Dendritic cell treated with granulocyte-macrophage colony-stimulating factor and Interleukin-4, amounts not matched to agents 40 ng/mL and 50 ng/mL, for 4 days (primary cell): ENCODE data around the gene LMX1A.

Source experiments
- H3K27ac Mint-ChIP-seq: one replicate; pipeline ENCODE4 v1.8.0; 2022; ENCODE audit warnings: mild to moderate bottlenecking, mixed read lengths
- H3K27me3 Mint-ChIP-seq: one replicate; pipeline ENCODE4 v1.8.0; 2022; ENCODE audit warnings: mild to moderate bottlenecking, mixed read lengths
- H3K36me3 Mint-ChIP-seq: one replicate; pipeline ENCODE4 v1.8.0; 2022; ENCODE audit warnings: low read depth, mixed read lengths
- H3K4me1 Mint-ChIP-seq: one replicate; pipeline ENCODE4 v1.8.0; 2022; ENCODE audit warnings: low read depth, mixed read lengths
- H3K4me3 Mint-ChIP-seq: one replicate; pipeline ENCODE4 v1.8.0; 2022; ENCODE audit warnings: mild to moderate bottlenecking, moderate library complexity, mixed read lengths
- H3K9me3 Mint-ChIP-seq: one replicate; pipeline ENCODE4 v1.8.0; 2022; ENCODE audit warnings: mixed read lengths
- intact Hi-C: fragments of 100-400 bp; cut with micrococcal nuclease; formaldehyde crosslinking; loops from one replicate; pipeline ENCODE4 v1.15.0; 2022

Gene LMX1A

DNA sequence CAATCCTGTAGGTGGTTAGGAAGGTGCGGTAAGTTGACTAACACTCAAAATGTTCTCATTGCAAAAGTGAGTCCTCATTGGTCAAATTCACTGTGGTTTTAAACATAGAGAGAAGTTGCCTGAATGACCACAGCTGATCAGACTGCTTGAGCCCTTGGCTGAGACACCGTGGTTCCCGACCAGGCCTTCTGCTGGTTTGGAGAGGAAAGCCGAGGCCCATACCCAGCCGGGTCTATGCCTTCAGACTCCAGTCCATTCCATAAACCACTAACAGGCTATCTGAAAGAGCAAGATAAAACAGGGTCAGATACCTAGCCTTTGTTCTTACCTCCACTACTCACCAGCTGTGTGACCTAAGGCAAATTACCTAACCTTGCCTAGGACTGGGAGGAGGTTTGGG, 133.9 kb downstream of the LMX1A start:
- intact Hi-C loops, result no loop called here
- H3K4me3 Mint-ChIP-seq, result no peak overlapping the region
- peaks cover 7% of the 10 kb centered on the region for H3K27me3 Mint-ChIP-seq

DNA sequence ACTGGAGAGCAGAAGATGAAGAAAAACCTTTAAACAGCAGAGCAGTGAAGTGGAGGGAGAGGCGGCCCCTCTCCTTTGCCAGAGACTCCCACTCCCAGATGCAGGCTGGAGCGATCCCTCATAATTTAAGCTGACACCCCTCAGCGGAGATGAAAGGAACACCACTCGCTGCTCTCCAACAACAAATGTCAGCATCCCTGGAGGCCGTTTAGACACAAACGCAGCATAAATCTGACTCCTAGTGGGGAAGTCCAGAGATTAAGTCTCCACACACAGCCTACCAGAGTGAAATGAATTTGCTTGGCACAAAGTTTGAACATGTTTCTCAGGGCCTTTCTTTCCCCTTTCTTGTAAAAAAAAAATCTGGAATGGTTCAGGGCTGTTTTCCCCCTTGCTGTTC, 137.8 kb downstream of the LMX1A start:
- no peak overlapping the region for H3K4me3 Mint-ChIP-seq
- no peaks in the 10 kb centered on the region for H3K36me3 Mint-ChIP-seq
- intact Hi-C loops, result no loop called here
- no peaks in the 10 kb centered on the region for H3K9me3 Mint-ChIP-seq
- peaks cover 4% of the 10 kb centered on the region for H3K27me3 Mint-ChIP-seq
- no peaks in the 10 kb centered on the region for H3K4me1 Mint-ChIP-seq
- no peak overlapping the region for H3K27ac Mint-ChIP-seq

More for the DNA sequence above, 133.9 kb downstream of the LMX1A start:
- H3K36me3 Mint-ChIP-seq, result no peaks in the 10 kb centered on the region
- no peaks in the 10 kb centered on the region for H3K4me1 Mint-ChIP-seq
- no peak overlapping the region for H3K27ac Mint-ChIP-seq
- H3K9me3 Mint-ChIP-seq, result no peaks in the 10 kb centered on the region

DNA sequence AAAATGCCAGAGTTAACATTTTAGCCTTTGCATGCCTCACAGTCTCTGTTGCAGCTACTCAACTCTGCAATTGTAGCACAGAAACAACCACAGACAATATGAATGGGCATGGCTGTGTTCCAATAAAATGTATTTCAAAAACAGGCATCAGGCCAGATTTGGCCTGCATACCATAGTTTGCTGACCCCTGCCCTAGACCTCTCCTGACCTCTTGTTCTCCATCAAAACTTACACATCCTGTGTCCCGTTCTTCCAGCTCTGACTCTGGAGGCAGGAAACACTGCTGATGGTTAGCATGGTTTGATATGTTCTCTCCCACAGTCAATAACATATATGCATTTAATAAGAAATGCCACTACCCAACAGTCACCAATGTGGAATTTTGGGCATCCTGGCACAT, 138.6 kb downstream of the LMX1A start:
- no peaks in the 10 kb centered on the region for H3K9me3 Mint-ChIP-seq
- H3K4me1 Mint-ChIP-seq, result no peaks in the 10 kb centered on the region
- intact Hi-C loops, result no loop called here
- H3K27me3 Mint-ChIP-seq, result peaks cover 6% of the 10 kb centered on the region
- no peaks in the 10 kb centered on the region for H3K36me3 Mint-ChIP-seq
- no peak overlapping the region for H3K27ac Mint-ChIP-seq
- H3K4me3 Mint-ChIP-seq, result no peak overlapping the region

DNA sequence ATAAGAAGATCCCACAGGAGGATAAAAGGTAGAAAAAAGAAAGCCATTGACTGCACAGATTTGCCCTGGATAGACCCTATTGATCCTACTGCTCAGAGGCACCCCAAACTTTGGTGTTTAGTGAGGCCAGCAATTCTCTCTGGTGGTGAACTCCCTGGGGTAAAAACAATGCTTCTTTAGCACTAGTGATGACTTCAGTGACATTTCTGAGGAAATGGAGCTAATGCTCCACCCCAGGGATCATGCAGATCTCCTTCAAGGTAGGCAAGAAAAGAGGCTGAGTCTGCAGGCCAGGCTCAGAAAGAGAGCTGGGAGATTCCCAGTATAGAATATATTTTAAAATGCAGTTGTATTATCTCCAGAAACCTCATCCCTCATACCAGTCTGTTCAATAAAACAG, 140.3 kb downstream of the LMX1A start:
- no peaks in the 10 kb centered on the region for H3K36me3 Mint-ChIP-seq
- no peak overlapping the region for H3K4me3 Mint-ChIP-seq
- no peaks in the 10 kb centered on the region for H3K9me3 Mint-ChIP-seq
- peaks cover 6% of the 10 kb centered on the region for H3K27me3 Mint-ChIP-seq
- intact Hi-C loops, result no loop called here
- no peak overlapping the region for H3K27ac Mint-ChIP-seq
- no peaks in the 10 kb centered on the region for H3K4me1 Mint-ChIP-seq

DNA sequence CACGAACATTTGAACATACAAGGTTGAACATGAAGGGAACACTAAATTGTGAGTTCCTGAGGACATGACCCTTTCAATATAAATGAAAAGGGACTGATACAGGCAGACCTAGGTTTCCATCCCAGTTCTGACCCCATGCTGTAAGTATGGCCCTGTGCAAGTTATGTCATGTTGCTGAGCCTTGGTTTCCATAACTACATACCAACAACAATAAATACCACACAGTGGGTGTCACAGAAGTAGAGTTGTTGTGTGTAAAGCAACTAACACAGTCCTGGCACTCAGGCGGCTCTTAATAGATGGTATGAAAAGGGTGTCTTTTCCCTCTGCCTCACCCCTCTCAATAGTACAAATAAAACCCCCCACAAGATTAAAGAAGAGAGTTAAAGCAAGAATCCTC, 140.8 kb downstream of the LMX1A start:
- no peaks in the 10 kb centered on the region for H3K9me3 Mint-ChIP-seq
- no peaks in the 10 kb centered on the region for H3K4me1 Mint-ChIP-seq
- no peak overlapping the region for H3K4me3 Mint-ChIP-seq
- H3K36me3 Mint-ChIP-seq, result no peaks in the 10 kb centered on the region
- peaks cover 6% of the 10 kb centered on the region for H3K27me3 Mint-ChIP-seq
- intact Hi-C loops, result no loop called here
- H3K27ac Mint-ChIP-seq, result no peak overlapping the region

DNA sequence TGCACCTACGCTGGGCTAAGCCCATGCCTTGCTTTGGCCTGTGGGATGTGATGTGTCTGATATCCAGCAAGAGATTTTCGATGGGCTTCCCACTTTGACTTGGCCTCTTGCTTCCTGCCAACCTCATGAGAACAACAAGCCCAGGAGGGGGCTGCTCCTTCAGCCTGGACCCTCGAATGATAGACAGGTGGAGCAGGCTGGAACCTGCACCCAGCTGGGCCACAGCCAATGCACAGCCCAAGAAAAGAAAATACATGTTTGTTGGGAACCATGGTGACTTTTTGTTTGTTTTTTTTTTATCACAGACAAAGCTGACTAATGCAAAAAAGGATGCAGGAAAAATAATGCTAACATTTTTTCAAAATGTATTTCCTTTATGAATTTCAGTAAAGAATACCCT, 144.3 kb downstream of the LMX1A start:
- Mint-ChIP-seq H3K27ac (no peak overlapping the region), H3K27me3 (peaks cover 2% of the 10 kb centered on the region), H3K36me3 (no peaks in the 10 kb centered on the region), H3K4me1 (no peaks in the 10 kb centered on the region), H3K4me3 (no peak overlapping the region), H3K9me3 (no peaks in the 10 kb centered on the region)
- intact Hi-C loops, result no loop called here

DNA sequence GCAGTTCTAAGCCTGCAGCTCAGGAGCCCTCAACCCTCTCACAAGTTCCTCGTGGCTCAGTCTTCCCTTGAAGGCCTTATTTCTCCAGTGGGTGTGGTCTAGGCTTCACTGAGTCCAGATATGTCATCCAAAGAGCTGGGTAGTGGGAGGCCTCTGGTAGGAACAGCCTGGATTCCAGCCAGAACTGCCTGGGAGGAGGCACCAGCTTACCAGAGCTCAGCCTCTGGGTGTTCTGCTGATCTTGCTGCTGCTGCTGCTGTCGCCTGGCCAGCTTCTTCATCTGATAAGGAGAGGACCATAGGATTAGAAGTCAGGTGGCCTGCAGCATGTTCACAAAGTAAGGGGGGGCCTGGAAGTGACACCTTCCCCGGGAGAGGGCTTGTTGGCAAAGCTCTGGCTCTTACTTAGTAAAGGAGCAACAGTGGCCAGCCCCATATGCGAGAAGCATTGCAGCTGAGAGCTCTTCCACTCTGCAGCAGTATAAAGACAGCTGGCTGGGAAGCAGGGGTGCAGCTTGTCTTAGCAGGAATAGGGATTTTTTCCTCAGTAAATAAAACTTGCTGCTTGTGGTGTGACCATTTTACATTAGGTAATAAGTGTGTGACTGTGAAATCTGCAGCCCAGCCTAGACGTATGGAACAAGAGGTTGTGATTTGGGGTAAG, 148.5 kb downstream of the LMX1A start:
- no peaks in the 10 kb centered on the region for H3K9me3 Mint-ChIP-seq
- H3K4me1 Mint-ChIP-seq, result no peaks in the 10 kb centered on the region
- H3K4me3 Mint-ChIP-seq, result no peak overlapping the region
- no peaks in the 10 kb centered on the region for H3K36me3 Mint-ChIP-seq
- no peaks in the 10 kb centered on the region for H3K27me3 Mint-ChIP-seq
- intact Hi-C loops, result no loop called here
- H3K27ac Mint-ChIP-seq, result no peak overlapping the region

DNA sequence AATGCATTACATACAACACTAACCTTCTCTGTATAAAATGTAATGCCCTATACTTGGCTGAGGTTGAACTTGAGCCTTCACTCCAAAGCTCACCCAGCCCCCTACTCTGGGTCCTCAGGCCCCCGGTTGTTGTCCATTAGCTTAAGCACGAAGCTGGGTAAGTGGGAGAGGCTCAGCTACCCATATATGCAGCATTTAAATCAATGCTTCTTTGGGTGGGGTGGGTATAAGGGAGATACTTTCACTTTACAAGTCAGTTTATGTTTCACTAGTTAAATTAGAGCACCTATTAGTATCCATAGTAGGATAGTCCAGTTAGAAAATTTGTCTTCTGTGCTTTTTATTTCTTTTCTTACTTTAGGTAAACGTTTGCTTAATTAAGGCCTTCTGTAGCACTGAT, 151.4 kb downstream of the LMX1A start:
- no peaks in the 10 kb centered on the region for H3K27me3 Mint-ChIP-seq
- no peak overlapping the region for H3K27ac Mint-ChIP-seq
- no peaks in the 10 kb centered on the region for H3K9me3 Mint-ChIP-seq
- intact Hi-C loops, result no loop called here
- no peak overlapping the region for H3K4me3 Mint-ChIP-seq
- H3K36me3 Mint-ChIP-seq, result no peaks in the 10 kb centered on the region
- H3K4me1 Mint-ChIP-seq, result no peaks in the 10 kb centered on the region

DNA sequence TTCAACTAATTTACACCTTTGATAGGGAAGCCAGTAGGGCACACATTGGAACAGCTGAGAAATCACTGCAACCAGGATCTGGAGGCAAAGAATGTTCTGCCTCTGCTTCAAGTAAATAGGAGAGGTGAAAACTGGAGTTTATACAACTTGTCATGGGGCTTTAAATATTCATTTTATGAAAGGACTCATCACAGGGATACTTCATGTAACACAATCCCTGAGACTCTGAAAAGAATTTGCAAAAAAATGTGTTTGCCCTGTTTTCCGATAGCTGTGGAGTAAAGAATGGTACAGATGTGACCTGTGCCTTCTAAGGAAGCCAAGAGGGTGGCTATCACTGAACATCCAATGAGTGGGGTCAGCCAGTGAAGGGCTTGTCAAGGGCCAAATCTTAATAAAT, 152.0 kb downstream of the LMX1A start:
- Mint-ChIP-seq H3K27me3 (no peaks in the 10 kb centered on the region), H3K27ac (no peak overlapping the region)

DNA sequence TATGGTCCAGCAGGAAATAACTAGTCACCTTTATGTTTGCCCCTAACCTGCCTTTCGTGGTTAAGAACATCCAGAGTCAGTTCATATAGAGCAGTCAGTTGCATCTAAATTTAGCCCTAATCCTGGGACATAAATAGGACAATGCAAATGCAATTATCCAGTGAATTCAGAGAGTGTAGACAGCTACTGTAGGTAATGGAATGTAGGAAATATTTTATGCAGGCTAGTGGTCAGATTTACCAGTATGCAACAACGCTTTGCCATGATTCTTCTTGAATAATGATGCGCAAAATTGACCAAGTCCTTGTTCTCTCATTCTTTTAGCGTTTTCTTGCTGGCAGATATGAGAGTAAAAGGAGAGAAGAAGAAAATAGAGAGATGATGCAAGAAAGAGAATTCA, 165.4 kb downstream of the LMX1A start:
- H3K4me1 Mint-ChIP-seq, result no peaks in the 10 kb centered on the region
- H3K27ac Mint-ChIP-seq, result no peak overlapping the region
- intact Hi-C loops, result no loop called here
- no peaks in the 10 kb centered on the region for H3K27me3 Mint-ChIP-seq
- no peaks in the 10 kb centered on the region for H3K9me3 Mint-ChIP-seq
- H3K36me3 Mint-ChIP-seq, result no peaks in the 10 kb centered on the region
- H3K4me3 Mint-ChIP-seq, result no peak overlapping the region

More for the DNA sequence above, 152.0 kb downstream of the LMX1A start:
- H3K36me3 Mint-ChIP-seq, result no peaks in the 10 kb centered on the region
- H3K4me3 Mint-ChIP-seq, result no peak overlapping the region
- intact Hi-C loops, result no loop called here
- H3K4me1 Mint-ChIP-seq, result no peaks in the 10 kb centered on the region
- no peaks in the 10 kb centered on the region for H3K9me3 Mint-ChIP-seq

DNA sequence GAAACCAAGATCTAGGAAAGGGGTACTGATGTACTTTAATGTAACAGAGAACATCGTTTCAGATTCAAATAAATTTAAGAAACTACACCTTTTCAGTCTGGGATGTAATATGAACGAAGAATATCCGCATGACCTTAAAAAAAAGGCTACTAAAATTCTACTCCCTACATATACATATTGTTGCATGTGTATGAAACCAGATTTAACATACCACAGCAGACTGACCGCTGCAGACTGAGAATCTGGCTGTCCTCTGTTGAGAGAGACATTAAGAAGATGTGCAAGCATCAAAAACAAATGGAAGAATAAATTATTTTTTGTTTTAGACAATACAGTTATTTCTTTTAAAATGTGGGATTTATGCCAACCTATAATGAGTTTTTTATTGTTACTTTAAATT, 166.6 kb downstream of the LMX1A start:
- H3K27ac Mint-ChIP-seq, result no peak overlapping the region
- no peaks in the 10 kb centered on the region for H3K27me3 Mint-ChIP-seq
- intact Hi-C loops, result no loop called here
- no peaks in the 10 kb centered on the region for H3K36me3 Mint-ChIP-seq
- H3K4me3 Mint-ChIP-seq, result no peak overlapping the region
- H3K4me1 Mint-ChIP-seq, result no peaks in the 10 kb centered on the region
- no peaks in the 10 kb centered on the region for H3K9me3 Mint-ChIP-seq

DNA sequence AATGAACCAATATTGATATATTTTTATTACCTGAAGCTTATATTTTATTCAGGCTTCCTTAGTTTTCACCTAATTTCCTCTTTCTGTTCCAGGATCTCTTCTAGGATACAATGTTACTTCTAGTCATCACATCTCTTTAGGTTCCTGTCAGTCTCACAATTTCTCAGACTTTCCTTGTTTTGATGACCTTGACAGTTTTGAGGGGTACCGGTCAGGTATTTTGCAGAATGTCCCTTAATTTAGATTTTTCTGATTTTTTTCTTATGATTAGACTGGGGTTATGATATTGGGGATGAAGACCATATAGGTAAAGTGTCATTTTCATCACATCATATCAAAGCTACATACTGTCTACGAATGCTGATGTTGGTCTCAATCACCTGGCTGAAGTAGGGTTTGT, 167.5 kb downstream of the LMX1A start:
- no peaks in the 10 kb centered on the region for H3K36me3 Mint-ChIP-seq
- no peaks in the 10 kb centered on the region for H3K4me1 Mint-ChIP-seq
- H3K27ac Mint-ChIP-seq, result no peak overlapping the region
- no peak overlapping the region for H3K4me3 Mint-ChIP-seq
- no peaks in the 10 kb centered on the region for H3K27me3 Mint-ChIP-seq
- intact Hi-C loops, result no loop called here
- peaks cover 3% of the 10 kb centered on the region for H3K9me3 Mint-ChIP-seq

DNA sequence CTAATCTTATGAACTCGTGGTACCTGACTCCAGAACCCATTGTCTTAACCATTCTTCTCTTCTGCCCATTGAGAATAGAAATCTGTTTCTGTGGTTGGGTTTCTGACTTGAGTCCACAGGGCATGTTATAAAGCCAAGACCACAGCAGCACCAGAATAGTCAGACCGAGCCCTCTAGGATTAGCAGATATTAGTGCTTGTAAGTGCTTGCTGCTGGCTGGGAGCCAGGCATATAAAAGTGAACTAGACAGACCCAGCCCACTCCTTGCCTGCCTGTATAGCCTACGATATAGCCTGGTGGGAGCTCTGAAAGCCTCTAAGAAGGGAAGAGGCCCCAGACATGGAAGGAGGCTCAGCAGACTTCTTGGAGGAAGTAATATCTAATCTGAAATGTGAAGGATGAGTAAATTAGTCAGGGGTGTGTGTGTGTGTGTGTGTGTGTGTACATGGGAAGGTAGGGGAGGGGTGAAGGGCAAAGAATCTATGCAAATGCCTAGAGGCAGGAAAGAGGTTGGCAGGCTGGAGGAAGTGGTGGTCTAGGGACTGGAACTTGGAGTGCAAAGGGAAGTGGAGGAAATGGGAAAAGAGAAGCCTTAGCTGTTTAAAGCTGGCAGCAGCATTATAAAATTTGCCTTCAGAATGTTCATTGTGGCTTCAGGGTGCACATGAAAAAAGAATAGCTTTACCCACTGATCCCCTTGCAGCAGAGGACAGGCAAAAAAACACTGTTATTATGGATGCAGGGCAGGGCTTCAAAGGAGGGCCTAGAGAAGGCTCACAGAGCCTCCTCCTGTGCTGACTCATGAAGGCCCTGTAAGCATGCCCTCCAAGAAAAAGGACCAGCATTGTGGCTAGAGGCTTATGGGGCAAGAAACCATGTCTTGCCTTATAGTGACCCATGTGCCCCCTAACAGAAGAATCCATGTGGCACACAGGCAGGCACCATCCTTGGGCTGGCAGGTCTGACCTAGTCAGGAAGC, 169.2 kb downstream of the LMX1A start:
- peaks cover 15% of the 10 kb centered on the region for H3K9me3 Mint-ChIP-seq
- H3K4me3 Mint-ChIP-seq, result no peak overlapping the region
- intact Hi-C loops, result no loop called here
- no peaks in the 10 kb centered on the region for H3K36me3 Mint-ChIP-seq
- no peaks in the 10 kb centered on the region for H3K4me1 Mint-ChIP-seq
- H3K27me3 Mint-ChIP-seq, result no peaks in the 10 kb centered on the region
- H3K27ac Mint-ChIP-seq, result no peak overlapping the region

DNA sequence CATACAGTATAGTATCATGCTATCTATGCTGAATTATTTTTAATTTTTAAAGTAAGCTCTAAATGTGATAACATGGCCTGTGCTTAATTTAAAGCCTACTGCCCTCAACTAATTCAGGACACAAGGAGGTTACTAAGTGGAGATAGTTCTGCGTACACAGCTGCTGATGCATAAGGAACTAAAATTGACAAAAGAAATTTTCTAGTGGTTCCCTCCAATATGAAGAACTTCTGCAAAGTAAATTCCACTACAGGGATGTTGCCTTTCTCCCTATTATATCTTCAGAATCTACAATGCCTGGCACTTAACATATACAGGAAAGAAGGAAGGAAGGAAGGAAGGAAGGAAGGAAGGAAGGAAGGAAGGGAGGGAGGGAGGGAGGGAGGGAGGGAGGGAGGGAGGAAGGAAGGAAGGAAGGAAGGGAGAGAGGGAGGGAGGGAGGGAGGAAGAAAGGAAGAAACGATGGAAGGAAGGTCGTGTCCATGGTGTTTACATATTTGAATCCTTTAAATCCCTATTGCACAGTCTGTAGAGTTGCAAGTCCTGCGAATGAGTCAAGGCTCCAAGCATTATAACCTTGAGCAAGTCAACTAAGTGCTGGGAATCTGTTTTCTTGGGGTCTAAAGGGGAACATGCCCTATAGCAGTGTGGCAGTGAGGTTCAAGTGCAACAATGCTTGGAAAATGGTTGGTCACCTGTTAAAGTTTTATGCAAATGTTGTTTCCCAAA, 171.2 kb downstream of the LMX1A start:
- H3K36me3 Mint-ChIP-seq, result no peaks in the 10 kb centered on the region
- H3K4me3 Mint-ChIP-seq, result no peak overlapping the region
- H3K4me1 Mint-ChIP-seq, result no peaks in the 10 kb centered on the region
- peaks cover 19% of the 10 kb centered on the region for H3K9me3 Mint-ChIP-seq
- H3K27me3 Mint-ChIP-seq, result no peaks in the 10 kb centered on the region
- intact Hi-C loops, result no loop called here
- H3K27ac Mint-ChIP-seq, result no peak overlapping the region
